Measurements from ENCODE around the gene DNAAF8.

- TF ChIP-seq, protein P1, sequence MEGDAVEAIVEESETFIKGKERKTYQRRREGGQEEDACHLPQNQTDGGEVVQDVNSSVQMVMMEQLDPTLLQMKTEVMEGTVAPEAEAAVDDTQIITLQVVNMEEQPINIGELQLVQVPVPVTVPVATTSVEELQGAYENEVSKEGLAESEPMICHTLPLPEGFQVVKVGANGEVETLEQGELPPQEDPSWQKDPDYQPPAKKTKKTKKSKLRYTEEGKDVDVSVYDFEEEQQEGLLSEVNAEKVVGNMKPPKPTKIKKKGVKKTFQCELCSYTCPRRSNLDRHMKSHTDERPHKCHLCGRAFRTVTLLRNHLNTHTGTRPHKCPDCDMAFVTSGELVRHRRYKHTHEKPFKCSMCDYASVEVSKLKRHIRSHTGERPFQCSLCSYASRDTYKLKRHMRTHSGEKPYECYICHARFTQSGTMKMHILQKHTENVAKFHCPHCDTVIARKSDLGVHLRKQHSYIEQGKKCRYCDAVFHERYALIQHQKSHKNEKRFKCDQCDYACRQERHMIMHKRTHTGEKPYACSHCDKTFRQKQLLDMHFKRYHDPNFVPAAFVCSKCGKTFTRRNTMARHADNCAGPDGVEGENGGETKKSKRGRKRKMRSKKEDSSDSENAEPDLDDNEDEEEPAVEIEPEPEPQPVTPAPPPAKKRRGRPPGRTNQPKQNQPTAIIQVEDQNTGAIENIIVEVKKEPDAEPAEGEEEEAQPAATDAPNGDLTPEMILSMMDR (IDR thresholded peaks at IDR 0.05): no peak
- TF ChIP-seq POLR2A (IDR thresholded peaks at IDR 0.05): peak in 1 of 2 donors; percentile 15
Measured at GRCh38 chr16:4734730-4735535, 596 bp downstream of the DNAAF8 start.
